ENCODE results near the gene PCF11.
"Not testable (repeated sequence)": the region's sequence is repeated elsewhere in the genome, so short reads cannot be mapped to it uniquely, and the experiment has no call there.

The PCF11 gene

GRCh38 chr11:83125577-83125976 is 31.4 kb upstream of the PCF11 start:
- Histone ChIP-seq H3K36me3 (ENCODE audit: insufficient read depth, low read length) (no peaks in the 10 kb centered on the region), H3K27me3 (ENCODE audit: insufficient read depth, low read length) (no peaks in the 10 kb centered on the region), H3K9ac (ENCODE audit: low read depth, low read length) (no peak overlapping the region), H3K4me3 (ENCODE audit: low read length) (no peak overlapping the region), H3K27ac (ENCODE audit: low read depth, low read length) (no peak overlapping the region), H3K9me3 (ENCODE audit: insufficient read depth, low read depth, low read length) (no peaks in the 10 kb centered on the region), H3K4me1 (ENCODE audit: insufficient read depth, low read length) (no peaks in the 10 kb centered on the region)
- 91% methylated on average over 4 of the region's 5 CpGs for WGBS

DNA sequence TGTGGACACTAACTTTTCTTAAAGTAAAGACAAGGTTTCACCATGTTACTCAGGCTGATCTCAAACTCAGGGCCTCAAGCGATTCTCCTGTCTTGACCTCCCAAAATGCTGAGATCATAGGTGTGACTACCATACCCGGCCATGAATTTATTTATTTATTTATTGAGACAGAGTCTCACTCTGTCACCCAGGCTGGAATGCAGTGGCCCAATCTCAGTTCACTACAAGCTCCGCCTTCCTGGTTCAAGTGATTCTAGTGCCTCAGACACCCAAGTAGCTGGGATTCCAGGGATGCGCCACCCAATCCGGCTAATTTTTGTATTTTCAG is 29.7 kb upstream of the PCF11 start:
- 93% methylated on average over 5 of the region's 5 CpGs for WGBS
- Histone ChIP-seq H3K9me3 (ENCODE audit: insufficient read depth, low read depth, low read length) (no peaks in the 10 kb centered on the region), H3K4me1 (ENCODE audit: insufficient read depth, low read length) (no peaks in the 10 kb centered on the region), H3K9ac (ENCODE audit: low read depth, low read length) (no peak overlapping the region), H3K36me3 (ENCODE audit: insufficient read depth, low read length) (no peaks in the 10 kb centered on the region), H3K27ac (ENCODE audit: low read depth, low read length) (no peak overlapping the region), H3K4me3 (ENCODE audit: low read length) (no peak overlapping the region), H3K27me3 (ENCODE audit: insufficient read depth, low read length) (no peaks in the 10 kb centered on the region)

- no peaks in the 10 kb centered on the region for H3K4me1 ChIP-seq (ENCODE audit: insufficient read depth, low read length)
- no peaks in the 10 kb centered on the region for H3K36me3 ChIP-seq (ENCODE audit: insufficient read depth, low read length)
- no peaks in the 10 kb centered on the region for H3K9me3 ChIP-seq (ENCODE audit: insufficient read depth, low read depth, low read length)
- no peak overlapping the region for H3K4me3 ChIP-seq (ENCODE audit: low read length)
- no peak overlapping the region for H3K9ac ChIP-seq (ENCODE audit: low read depth, low read length)
- no peaks in the 10 kb centered on the region for H3K27me3 ChIP-seq (ENCODE audit: insufficient read depth, low read length)
- 94% methylated on average over 3 of the region's 4 CpGs for WGBS
- H3K27ac ChIP-seq (ENCODE audit: low read depth, low read length): no peak overlapping the region
Measured at GRCh38 chr11:83132191-83132590, 24.7 kb upstream of the PCF11 start.

DNA sequence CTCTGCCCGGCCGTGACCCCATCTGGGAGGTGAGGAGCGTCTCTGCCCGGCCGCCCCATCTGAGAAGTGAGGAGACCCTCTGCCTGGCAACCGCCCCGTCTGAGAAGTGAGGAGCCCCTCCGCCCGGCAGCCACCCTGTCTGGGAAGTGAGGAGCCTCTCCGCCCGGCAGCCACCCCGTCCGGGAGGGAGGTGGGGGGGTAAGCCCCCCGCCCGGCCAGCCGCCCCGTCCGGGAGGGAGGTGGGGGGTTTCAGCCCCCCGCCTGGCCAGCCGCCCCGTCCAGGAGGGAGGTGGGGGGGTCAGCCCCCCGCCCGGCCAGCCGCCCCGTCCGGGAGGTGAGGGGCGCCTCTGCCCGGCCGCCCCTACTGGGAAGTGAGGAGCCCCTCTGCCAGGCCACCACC is 23.7 kb upstream of the PCF11 start:
- not testable (repeated sequence) for H3K9me3 ChIP-seq (ENCODE audit: insufficient read depth, low read depth, low read length); H3K36me3 ChIP-seq (ENCODE audit: insufficient read depth, low read length); H3K4me1 ChIP-seq (ENCODE audit: insufficient read depth, low read length); H3K4me3 ChIP-seq (ENCODE audit: low read length); H3K9ac ChIP-seq (ENCODE audit: low read depth, low read length); H3K27me3 ChIP-seq (ENCODE audit: insufficient read depth, low read length); H3K27ac ChIP-seq (ENCODE audit: low read depth, low read length)
- 93% methylated on average over 18 of the region's 29 CpGs for WGBS

GRCh38 chr11:83139310-83139709 is 17.6 kb upstream of the PCF11 start:
- WGBS: 94% methylated on average over 6 of the region's 6 CpGs
- Histone ChIP-seq H3K27me3 (ENCODE audit: insufficient read depth, low read length) (no peaks in the 10 kb centered on the region), H3K9ac (ENCODE audit: low read depth, low read length) (no peak overlapping the region), H3K4me3 (ENCODE audit: low read length) (no peak overlapping the region), H3K4me1 (ENCODE audit: insufficient read depth, low read length) (no peaks in the 10 kb centered on the region), H3K36me3 (ENCODE audit: insufficient read depth, low read length) (no peaks in the 10 kb centered on the region), H3K27ac (ENCODE audit: low read depth, low read length) (no peak overlapping the region), H3K9me3 (ENCODE audit: insufficient read depth, low read depth, low read length) (no peaks in the 10 kb centered on the region)

DNA sequence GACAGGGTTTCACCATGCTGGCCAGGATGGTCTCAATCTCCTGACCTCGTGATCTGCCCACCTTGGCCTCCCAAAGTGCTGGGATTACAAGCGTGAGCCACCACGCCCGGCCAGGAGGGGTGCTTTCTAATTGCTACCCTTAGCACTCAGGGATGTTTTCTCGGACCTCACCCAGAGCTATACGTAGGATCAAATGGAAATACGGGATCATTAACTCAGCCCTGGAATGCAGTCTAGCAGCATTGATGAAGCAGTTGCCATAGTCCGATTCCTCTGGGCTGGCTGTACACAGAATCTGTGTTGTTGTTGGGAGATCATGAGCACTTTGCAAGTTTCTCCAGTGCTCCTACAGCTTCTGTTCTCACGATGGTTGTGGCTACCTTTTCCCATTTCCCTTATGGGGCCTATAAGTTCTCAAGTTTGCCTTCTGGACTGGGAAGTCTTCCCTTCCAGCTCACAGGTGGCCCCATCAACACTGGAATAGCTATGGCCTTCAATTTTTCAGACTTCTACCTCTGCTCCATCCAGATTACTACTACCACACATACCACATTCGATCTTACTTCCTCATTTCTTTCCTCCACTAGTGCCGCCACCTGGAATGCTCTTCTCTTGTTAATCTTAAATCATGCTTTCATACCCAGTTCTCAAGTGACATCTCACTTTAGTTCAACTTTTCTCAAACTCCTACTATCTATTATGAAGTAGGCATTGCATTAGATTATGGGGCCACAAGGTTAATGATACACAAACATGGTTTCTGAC is 16.1 kb upstream of the PCF11 start:
- Histone ChIP-seq H3K9ac (ENCODE audit: low read depth, low read length) (no peak overlapping the region), H3K27ac (ENCODE audit: low read depth, low read length) (no peak overlapping the region)
- WGBS: 94% methylated on average over 11 of the region's 11 CpGs

GRCh38 chr11:83147895-83148294 is 9.0 kb upstream of the PCF11 start:
- no peaks in the 10 kb centered on the region for H3K27me3 ChIP-seq (ENCODE audit: insufficient read depth, low read length)
- 89% methylated on average over 4 of the region's 4 CpGs for WGBS
- no peaks in the 10 kb centered on the region for H3K9me3 ChIP-seq (ENCODE audit: insufficient read depth, low read depth, low read length)
- H3K36me3 ChIP-seq (ENCODE audit: insufficient read depth, low read length): no peaks in the 10 kb centered on the region
- H3K4me3 ChIP-seq (ENCODE audit: low read length): no peak overlapping the region
- H3K9ac ChIP-seq (ENCODE audit: low read depth, low read length): no peak overlapping the region
- no peak overlapping the region for H3K27ac ChIP-seq (ENCODE audit: low read depth, low read length)
- H3K4me1 ChIP-seq (ENCODE audit: insufficient read depth, low read length): no peaks in the 10 kb centered on the region

More for the DNA sequence above, 16.1 kb upstream of the PCF11 start:
- Histone ChIP-seq H3K9me3 (ENCODE audit: insufficient read depth, low read depth, low read length) (no peaks in the 10 kb centered on the region), H3K4me3 (ENCODE audit: low read length) (no peak overlapping the region), H3K27me3 (ENCODE audit: insufficient read depth, low read length) (no peaks in the 10 kb centered on the region), H3K36me3 (ENCODE audit: insufficient read depth, low read length) (no peaks in the 10 kb centered on the region), H3K4me1 (ENCODE audit: insufficient read depth, low read length) (no peaks in the 10 kb centered on the region)

GRCh38 chr11:83150450-83150849 is 6.5 kb upstream of the PCF11 start:
- 84% methylated on average over 2 of the region's 2 CpGs for WGBS
- Histone ChIP-seq H3K9ac (ENCODE audit: low read depth, low read length) (no peak overlapping the region), H3K4me1 (ENCODE audit: insufficient read depth, low read length) (no peaks in the 10 kb centered on the region), H3K27ac (ENCODE audit: low read depth, low read length) (no peak overlapping the region), H3K27me3 (ENCODE audit: insufficient read depth, low read length) (no peaks in the 10 kb centered on the region), H3K4me3 (ENCODE audit: low read length) (no peak overlapping the region), H3K9me3 (ENCODE audit: insufficient read depth, low read depth, low read length) (no peaks in the 10 kb centered on the region), H3K36me3 (ENCODE audit: insufficient read depth, low read length) (no peaks in the 10 kb centered on the region)

- WGBS: 93% methylated on average over 10 of the region's 10 CpGs
- H3K9ac ChIP-seq (ENCODE audit: low read depth, low read length): no peak overlapping the region
- H3K4me3 ChIP-seq (ENCODE audit: low read length): no peak overlapping the region
- no peaks in the 10 kb centered on the region for H3K27me3 ChIP-seq (ENCODE audit: insufficient read depth, low read length)
- H3K27ac ChIP-seq (ENCODE audit: low read depth, low read length): no peak overlapping the region
- H3K9me3 ChIP-seq (ENCODE audit: insufficient read depth, low read depth, low read length): no peaks in the 10 kb centered on the region
- no peaks in the 10 kb centered on the region for H3K4me1 ChIP-seq (ENCODE audit: insufficient read depth, low read length)
- no peaks in the 10 kb centered on the region for H3K36me3 ChIP-seq (ENCODE audit: insufficient read depth, low read length)
Measured at GRCh38 chr11:83151274-83151977, 5.5 kb upstream of the PCF11 start.

GRCh38 chr11:83152264-83152663 is 4.7 kb upstream of the PCF11 start:
- Histone ChIP-seq H3K9me3 (ENCODE audit: insufficient read depth, low read depth, low read length) (no peaks in the 10 kb centered on the region), H3K27ac (ENCODE audit: low read depth, low read length) (no peak overlapping the region), H3K9ac (ENCODE audit: low read depth, low read length) (no peak overlapping the region), H3K36me3 (ENCODE audit: insufficient read depth, low read length) (no peaks in the 10 kb centered on the region), H3K27me3 (ENCODE audit: insufficient read depth, low read length) (no peaks in the 10 kb centered on the region), H3K4me3 (ENCODE audit: low read length) (no peak overlapping the region), H3K4me1 (ENCODE audit: insufficient read depth, low read length) (no peaks in the 10 kb centered on the region)
- WGBS: 96% methylated on average over 1 of the region's 2 CpGs

DNA sequence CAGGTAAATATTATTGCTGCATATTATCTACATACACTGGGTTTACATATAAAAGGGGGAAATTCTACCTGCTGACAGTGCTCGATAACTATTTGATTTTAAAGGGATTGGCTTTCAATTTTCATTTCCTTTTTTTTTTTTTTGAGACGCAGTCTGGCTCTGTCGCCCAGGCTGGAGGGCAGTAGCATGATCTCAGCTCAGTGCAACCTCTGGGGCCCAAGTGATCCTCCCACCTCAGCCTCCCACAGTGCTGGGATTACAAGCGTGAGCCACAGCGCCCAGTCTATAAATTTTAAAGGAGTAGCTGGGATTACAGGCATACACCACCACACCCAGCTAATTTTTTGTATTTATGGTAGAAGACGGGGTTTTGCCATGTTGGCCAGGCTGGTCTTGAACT is 3.2 kb upstream of the PCF11 start:
- Histone ChIP-seq H3K27ac (ENCODE audit: low read depth, low read length) (no peak overlapping the region), H3K27me3 (ENCODE audit: insufficient read depth, low read length) (no peaks in the 10 kb centered on the region), H3K4me3 (ENCODE audit: low read length) (no peak overlapping the region), H3K9ac (ENCODE audit: low read depth, low read length) (no peak overlapping the region), H3K9me3 (ENCODE audit: insufficient read depth, low read depth, low read length) (no peaks in the 10 kb centered on the region), H3K36me3 (ENCODE audit: insufficient read depth, low read length) (peaks cover 4% of the 10 kb centered on the region), H3K4me1 (ENCODE audit: insufficient read depth, low read length) (no peaks in the 10 kb centered on the region)
- 98% methylated on average over 5 of the region's 6 CpGs for WGBS
